Loucy (cell line): Measurements from ENCODE around the gene TAS1R3.

ENCODE experiments used
- H2AFZ ChIP-seq: fragments of 200-600 bp; sonication (generic); 2 replicates; pipeline ENCODE4 v1.6.0; 2016; ENCODE audit warnings: antibody characterized with exemption, mild to moderate bottlenecking, low read length, moderate library complexity
- H3F3A ChIP-seq: fragments of 200-600 bp; 2 replicates; pipeline ENCODE4 v1.6.0; 2016; ENCODE audit warnings: antibody characterized with exemption, low read depth, mild to moderate bottlenecking
- H3K27me3 ChIP-seq: fragments of 200-600 bp; sonication (generic); 2 replicates; pipeline ENCODE4 v1.6.1; 2014; ENCODE audit warnings: low read length, mild to moderate bottlenecking; ENCODE audit not compliant: insufficient read depth, poor library complexity, severe bottlenecking
- H3K36me3 ChIP-seq: fragments of 200-600 bp; sonication (generic); 2 replicates; pipeline ENCODE4 v1.6.1; 2016; ENCODE audit warnings: low read length; ENCODE audit not compliant: insufficient read depth
- H3K4me1 ChIP-seq: fragments of 200-600 bp; sonication (generic); 2 replicates; pipeline ENCODE4 v1.5.1; 2014; ENCODE audit warnings: low read length, mild to moderate bottlenecking; ENCODE audit not compliant: insufficient read depth, poor library complexity, severe bottlenecking
- H3K4me2 ChIP-seq: fragments of 200-600 bp; sonication (generic); 2 replicates; pipeline ENCODE4 v1.6.0; 2014; ENCODE audit warnings: antibody characterized with exemption, low read length, low read depth, mild to moderate bottlenecking; ENCODE audit not compliant: poor library complexity, severe bottlenecking
- H3K4me3 ChIP-seq: fragments of 200-600 bp; sonication (generic); 2 replicates; pipeline ENCODE4 v1.5.1; 2014; ENCODE audit warnings: low read length, mild to moderate bottlenecking, mixed read lengths; ENCODE audit not compliant: poor library complexity, severe bottlenecking
- H3K79me2 ChIP-seq: fragments of 200-600 bp; sonication (generic); 2 replicates; pipeline ENCODE4 v1.6.1; 2014; ENCODE audit warnings: low read length; ENCODE audit not compliant: insufficient read depth
- H3K9ac ChIP-seq: fragments of 200-600 bp; sonication (generic); 2 replicates; pipeline ENCODE4 v1.6.0; 2014; ENCODE audit warnings: mild to moderate bottlenecking, low read depth, low read length, moderate library complexity; ENCODE audit not compliant: poor library complexity, severe bottlenecking
- H3K9me2 ChIP-seq: fragments of 200-600 bp; sonication (generic); replicated peaks from 2 replicates; pipeline ENCODE4 v1.6.1; 2016; ENCODE audit warnings: low read depth, low read length, mixed read lengths
- H3K9me3 ChIP-seq: fragments of 200-600 bp; sonication (generic); 2 replicates; pipeline ENCODE4 v1.6.1; 2014; ENCODE audit warnings: mild to moderate bottlenecking, antibody characterized with exemption, low read length, low read depth; ENCODE audit not compliant: insufficient read depth
- H4K20me1 ChIP-seq: fragments of 200-600 bp; sonication (generic); 2 replicates; pipeline ENCODE4 v1.6.0; 2014; ENCODE audit warnings: antibody characterized with exemption, low read length, mild to moderate bottlenecking; ENCODE audit not compliant: insufficient read depth, poor library complexity, severe bottlenecking
- EZH2phosphoT487 ChIP-seq: fragments of 200-600 bp; IDR thresholded peaks from 2 replicates; pipeline ENCODE4 v1.6.1; 2018; ENCODE audit warnings: antibody characterized with exemption, mild to moderate bottlenecking, moderate library complexity, borderline replicate concordance
- TF ChIP-seq, protein P1 (sequence below): fragments of 200-600 bp; sonication (generic); conservative IDR thresholded peaks from 2 replicates; pipeline ENCODE4 v1.5.1; 2014; ENCODE audit warnings: mild to moderate bottlenecking, antibody characterized with exemption, low read length

The TAS1R3 gene

DNA sequence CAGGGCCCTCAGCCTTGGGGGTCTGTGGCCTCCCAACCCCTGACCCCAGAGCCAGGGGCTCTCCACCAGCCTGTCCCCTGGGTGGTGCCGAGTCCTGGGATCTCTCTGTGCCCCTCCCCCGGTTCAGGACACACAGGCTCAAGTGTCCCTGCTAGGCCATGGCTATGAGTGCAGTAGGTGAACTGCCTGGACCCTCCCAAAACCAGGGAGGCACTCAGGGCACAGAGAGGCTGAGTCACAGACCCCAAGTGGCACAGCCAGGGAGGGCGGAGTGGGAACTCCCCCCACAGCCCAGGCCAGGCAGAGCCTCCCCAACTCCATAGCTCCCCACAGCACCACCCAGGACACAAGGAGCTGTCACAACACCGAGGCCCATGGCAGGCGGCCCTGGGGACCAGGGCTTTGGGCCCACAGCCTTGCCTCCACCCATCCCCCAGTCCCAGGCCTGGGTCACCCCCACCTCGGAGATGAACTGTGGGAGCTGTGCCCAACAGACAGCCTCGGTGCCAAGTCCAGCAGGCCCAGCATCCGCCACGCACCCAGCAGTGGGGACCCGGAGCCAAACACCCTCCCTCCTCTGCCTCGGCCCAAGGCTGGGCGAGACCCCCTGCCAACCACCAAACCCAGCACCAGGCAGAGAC is 14.9 kb downstream of the TAS1R3 start:
- Histone ChIP-seq H3K9me2 (no peaks in the 10 kb centered on the region), H3K4me1 (peaks cover 18% of the 10 kb centered on the region), H3K9ac (peak overlapping the region; percentile 17), H3K79me2 (peaks cover 30% of the 10 kb centered on the region; the same call in 1 of the 2 replicates), H3K4me3 (no peak overlapping the region), H3K36me3 (no peaks in the 10 kb centered on the region; the same call in 1 of the 2 replicates), H3K9me3 (no peaks in the 10 kb centered on the region), H3F3A (no peaks in the 10 kb centered on the region), H3K4me2 (peak overlapping the region; percentile 92), H2AFZ (no peak overlapping the region), H4K20me1 (peaks cover 20% of the 10 kb centered on the region), H3K27me3 (no peaks in the 10 kb centered on the region)
- no peak for TF ChIP-seq EZH2phosphoT487
- TF ChIP-seq, protein P1, sequence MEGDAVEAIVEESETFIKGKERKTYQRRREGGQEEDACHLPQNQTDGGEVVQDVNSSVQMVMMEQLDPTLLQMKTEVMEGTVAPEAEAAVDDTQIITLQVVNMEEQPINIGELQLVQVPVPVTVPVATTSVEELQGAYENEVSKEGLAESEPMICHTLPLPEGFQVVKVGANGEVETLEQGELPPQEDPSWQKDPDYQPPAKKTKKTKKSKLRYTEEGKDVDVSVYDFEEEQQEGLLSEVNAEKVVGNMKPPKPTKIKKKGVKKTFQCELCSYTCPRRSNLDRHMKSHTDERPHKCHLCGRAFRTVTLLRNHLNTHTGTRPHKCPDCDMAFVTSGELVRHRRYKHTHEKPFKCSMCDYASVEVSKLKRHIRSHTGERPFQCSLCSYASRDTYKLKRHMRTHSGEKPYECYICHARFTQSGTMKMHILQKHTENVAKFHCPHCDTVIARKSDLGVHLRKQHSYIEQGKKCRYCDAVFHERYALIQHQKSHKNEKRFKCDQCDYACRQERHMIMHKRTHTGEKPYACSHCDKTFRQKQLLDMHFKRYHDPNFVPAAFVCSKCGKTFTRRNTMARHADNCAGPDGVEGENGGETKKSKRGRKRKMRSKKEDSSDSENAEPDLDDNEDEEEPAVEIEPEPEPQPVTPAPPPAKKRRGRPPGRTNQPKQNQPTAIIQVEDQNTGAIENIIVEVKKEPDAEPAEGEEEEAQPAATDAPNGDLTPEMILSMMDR = no peak

DNA sequence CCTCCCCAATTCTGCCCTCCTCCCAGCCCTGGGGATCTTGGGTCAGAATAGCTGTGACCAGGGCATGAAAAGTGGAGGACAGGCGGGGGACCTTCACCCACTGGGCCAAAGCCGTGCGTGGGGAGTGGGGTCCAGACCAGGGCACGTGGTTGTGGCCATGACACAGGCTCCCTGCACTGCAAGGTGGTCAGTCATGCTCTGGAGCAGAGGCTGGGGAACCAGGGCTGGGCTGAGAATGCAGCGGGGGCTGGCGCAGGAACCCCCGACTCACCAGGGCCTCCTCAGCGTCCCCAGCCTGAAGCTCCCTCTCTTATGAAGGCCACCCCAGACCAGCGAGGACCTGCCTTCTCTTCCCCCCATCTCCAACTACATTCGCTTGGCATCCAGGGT is 15.4 kb downstream of the TAS1R3 start:
- Histone ChIP-seq H3K27me3 (no peaks in the 10 kb centered on the region), H3K9me3 (no peaks in the 10 kb centered on the region), H3K4me1 (peaks cover 18% of the 10 kb centered on the region), H3K36me3 (no peaks in the 10 kb centered on the region; the same call in 1 of the 2 replicates), H4K20me1 (peaks cover 20% of the 10 kb centered on the region), H3K79me2 (peaks cover 30% of the 10 kb centered on the region; the same call in 1 of the 2 replicates), H3F3A (no peaks in the 10 kb centered on the region), H3K9ac (peak overlapping the region; percentile 75), H3K9me2 (no peaks in the 10 kb centered on the region), H3K4me2 (peak overlapping the region; percentile 92), H3K4me3 (no peak overlapping the region), H2AFZ (no peak overlapping the region)
- no peak for TF ChIP-seq EZH2phosphoT487
- TF ChIP-seq, protein P1 = no peak

DNA sequence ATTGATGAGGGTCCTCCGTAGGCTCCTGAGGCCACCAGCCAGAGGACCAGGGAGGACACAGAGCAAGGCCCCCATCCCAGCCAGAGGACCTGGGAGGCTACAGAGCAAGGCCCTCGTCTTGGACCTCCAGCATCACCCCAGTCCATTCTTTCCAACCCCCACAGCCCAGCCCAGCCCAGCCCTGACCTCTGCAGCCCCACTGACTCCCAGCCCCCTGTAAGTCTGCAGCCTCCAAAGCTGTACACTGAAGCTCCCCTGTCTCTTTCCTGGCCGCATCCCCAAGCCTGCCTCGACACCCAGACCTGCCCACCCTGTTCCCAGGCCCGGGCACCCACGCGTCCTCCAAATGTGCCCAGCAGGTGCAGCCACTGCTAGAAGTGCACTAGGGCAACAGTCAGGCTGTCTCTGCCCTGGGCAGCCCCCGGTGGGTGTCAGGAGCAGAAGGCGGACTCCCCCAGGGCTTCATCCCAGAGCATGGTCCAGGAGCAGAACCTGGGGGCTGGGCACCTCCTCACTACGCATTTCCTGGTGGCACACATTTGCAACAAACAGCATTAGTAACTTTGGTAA is 16.0 kb downstream of the TAS1R3 start:
- Histone ChIP-seq H3F3A (no peaks in the 10 kb centered on the region), H3K79me2 (peaks cover 30% of the 10 kb centered on the region; the same call in 1 of the 2 replicates), H3K4me2 (peak overlapping the region; percentile 92), H3K27me3 (no peaks in the 10 kb centered on the region), H3K9me3 (no peaks in the 10 kb centered on the region), H3K4me1 (peaks cover 18% of the 10 kb centered on the region), H4K20me1 (peaks cover 20% of the 10 kb centered on the region), H3K36me3 (no peaks in the 10 kb centered on the region), H3K9me2 (no peaks in the 10 kb centered on the region), H3K4me3 (peak overlapping the region; percentile 82), H3K9ac (peak overlapping the region; percentile 75), H2AFZ (no peak overlapping the region)
- TF ChIP-seq, protein P1 = no peak
- no peak for TF ChIP-seq EZH2phosphoT487
